ENCODE results near the gene MRPL53.
"Not testable (repeated sequence)": the region's sequence is repeated elsewhere in the genome, so short reads cannot be mapped to it uniquely, and the experiment has no call there.

Gene MRPL53

DNA sequence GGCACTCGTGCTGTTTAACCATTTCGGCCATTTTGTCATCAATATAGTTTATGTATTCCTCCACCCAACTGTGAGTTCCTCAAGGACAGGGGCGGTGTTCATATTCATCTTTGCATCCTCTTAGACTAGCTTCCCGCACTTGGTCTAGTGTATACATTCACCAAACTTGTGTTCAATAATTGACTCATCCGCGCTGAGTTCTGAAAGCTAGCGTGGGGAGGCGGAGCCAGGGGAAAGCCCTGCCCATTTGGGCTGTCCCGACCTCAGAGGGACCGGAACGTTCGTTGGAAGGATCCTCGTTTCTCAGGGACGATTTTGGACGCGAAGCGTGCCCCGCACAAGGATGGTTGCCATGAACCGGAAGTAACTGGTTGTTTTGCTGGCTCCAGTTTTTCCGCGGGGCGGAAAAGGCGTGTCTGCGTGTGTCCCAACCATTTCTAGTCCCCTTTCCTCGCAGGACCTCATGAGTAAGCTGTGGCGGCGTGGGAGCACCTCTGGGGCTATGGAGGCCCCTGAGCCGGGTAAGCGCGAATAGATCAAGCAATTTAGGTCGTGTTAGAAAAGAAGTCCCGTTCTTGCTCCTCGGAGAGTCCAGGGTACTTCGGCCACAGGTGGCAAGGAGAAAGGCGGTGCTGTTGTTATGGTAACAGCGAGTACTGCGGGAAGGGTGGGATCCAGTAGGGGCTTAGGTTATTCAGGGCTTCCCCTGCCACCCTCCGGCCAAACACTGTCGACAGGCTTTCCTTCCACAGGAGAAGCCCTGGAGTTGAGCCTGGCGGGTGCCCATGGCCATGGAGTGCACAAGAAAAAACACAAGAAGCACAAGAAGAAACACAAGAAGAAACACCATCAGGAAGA lies 17.6 kb downstream of the MRPL53 start, which contains the start of gene INO80B:
INO80B (plus strand) TSS at position 434 of the 858 bp plus-strand sequence; CDS start at position 464, 30 bp downstream.
- DNase-seq (ENCODE audit: low read depth), result peak; percentile 98

DNA sequence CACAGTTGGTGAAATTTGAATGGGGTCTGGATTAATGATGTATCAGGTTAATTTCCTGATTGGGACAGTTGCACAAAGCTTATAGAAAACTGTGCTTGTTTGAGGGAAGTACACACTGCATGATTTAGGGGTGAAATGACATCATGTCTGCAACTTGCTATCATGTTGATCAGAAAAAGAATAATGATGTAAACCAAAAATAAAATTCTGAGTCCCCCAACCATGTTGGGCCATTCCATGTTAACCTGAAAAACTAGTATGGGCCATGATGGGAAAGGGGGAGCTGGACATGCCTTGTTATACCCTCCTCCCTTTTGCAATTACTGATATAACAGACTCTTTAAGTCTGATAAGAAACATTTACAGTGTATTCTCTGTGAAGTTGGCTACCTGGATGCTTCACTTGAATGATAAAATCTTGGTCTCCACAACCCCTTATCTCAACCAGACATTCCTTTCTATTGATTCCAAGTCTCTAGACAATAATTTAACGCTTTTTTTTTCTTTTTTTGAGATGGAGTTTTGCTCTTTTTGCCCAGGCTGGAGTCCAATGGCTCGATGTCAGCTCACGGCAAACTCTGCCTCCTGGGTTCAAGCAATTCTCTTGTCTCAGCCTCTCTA lies 21.8 kb downstream of the MRPL53 start:
- DNase-seq (ENCODE audit: low read depth), result no peak

DNA sequence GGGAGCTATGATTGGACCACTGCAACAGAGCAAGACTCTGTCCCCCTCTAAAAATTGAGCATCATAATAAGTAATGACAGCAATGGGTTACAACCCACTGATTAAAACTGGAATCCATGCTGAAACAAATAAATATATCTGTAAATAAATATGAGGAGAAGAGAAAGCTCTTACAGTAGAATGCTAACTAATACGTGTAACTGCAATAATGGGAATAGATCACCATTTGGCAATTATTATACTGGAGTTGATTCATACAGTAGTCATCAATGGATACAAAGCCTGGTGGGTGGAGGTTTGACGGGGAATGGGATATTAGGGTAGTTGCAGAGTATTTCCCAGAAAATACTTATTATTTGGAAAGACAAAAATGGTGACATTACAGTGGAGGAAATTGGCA lies 23.7 kb downstream of the MRPL53 start:
- DNase-seq (ENCODE audit: low read depth), result no peak

DNA sequence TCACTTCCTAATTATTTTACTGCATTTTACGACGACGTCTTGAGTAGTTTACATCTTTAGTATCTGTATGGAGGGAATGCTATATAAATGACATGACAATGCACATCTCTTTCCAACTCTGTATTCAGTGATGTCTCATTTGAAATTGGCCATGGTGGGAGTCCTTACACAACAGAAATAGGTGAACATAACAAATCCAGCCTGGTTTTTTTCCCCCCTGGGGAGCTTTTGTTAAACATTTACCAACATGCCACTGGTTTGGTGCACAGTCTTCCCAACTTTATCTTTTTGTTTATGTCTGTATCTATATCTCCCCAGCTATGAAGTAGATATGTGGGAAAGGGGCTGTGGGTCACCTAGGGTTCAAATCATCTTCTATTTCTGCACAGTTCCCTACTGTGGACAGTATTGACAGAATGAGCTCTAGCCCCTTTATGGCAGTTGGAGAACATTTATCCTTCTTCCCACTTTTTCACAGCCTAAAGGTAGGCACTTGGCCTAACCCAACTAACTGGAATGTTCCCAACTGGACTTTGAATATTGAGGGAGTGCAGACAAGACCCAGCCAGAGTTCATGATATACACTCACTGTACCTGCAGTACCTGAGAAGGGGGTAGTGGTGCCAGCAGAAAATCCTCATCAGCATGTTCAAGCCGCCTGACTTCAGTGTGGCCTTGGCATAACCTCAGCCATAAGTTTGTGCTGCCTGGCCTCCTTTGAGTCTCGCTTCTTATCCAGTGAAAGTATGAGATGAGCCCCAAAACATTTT lies 25.1 kb downstream of the MRPL53 start:
- no peak for DNase-seq (ENCODE audit: low read depth)

DNA sequence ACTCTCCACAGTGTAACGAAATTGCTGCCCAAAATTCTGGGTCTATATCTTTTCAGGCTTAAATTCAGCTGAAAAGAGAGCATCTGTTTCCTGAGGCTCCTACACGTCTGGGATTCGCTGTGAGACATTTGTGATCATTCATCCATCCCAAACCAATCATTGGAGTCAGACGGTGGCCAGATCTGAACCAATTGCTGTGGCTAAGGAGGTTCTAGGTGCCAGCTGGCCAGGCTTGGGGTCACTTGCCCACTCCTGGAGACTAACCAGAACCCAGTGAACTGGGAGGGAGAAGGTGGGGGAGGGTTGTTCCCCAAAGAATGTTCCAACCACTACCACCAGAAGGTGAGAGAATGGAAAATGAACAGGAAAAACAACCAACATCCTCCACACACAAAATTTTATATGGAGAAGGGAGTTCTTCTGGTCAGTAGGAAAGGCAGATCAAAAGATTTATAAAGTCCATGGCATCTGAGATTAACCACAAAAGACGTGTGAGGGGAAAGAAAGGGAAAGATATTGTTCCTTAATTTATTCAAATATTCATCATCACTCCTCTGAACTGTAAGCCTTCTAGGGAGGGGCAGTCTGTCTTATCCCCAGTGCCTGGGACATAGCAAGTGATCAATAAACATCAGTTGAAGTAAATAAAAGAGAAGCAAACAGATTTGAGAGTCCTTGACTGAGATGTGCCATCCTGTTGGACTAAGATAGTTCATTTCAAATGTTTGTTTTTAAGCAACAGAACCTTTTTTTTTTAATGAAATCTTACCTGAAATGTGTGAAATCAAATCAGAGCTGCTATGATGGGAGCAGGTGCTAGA lies 27.8 kb downstream of the MRPL53 start:
- DNase-seq (ENCODE audit: low read depth), result no peak

DNA sequence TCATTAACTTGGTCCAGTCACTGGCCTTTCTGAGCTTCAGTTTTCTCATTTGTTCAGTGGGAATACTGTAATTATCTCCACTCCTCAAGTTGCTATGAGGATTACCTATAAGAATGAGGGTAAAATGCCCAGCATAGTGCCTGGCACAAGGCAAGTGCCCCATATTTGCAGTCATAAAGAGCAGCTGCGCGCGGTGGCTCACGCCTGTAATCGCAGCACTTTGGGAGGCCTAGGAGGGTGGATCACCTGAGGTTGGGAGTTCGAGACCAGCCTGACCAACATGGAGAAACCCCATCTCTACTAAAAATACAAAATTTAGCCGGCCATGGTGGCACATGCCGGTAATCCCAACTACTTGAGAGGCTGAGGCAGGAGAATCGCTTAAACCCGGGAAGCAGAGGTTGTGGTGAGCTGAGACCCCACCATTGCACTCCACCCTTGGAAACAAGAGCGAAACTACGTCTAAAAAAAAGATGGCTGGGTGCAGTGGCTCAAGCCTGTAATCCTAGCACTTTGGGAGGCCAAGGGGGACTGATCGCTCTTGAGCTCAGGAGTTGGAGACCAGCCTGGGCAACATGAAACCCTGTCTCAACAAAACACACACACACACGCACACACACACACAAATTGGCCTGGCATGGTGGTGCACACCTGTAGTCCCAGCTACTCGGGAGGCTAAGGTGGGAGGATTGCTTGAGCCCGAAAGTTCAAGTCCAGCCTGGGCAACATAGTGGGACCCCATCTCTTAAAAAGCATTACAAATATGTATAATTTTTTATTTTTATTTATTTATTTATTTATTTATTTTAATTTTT lies 29.8 kb downstream of the MRPL53 start:
- DNase-seq (ENCODE audit: low read depth), result not testable (repeated sequence)

DNA sequence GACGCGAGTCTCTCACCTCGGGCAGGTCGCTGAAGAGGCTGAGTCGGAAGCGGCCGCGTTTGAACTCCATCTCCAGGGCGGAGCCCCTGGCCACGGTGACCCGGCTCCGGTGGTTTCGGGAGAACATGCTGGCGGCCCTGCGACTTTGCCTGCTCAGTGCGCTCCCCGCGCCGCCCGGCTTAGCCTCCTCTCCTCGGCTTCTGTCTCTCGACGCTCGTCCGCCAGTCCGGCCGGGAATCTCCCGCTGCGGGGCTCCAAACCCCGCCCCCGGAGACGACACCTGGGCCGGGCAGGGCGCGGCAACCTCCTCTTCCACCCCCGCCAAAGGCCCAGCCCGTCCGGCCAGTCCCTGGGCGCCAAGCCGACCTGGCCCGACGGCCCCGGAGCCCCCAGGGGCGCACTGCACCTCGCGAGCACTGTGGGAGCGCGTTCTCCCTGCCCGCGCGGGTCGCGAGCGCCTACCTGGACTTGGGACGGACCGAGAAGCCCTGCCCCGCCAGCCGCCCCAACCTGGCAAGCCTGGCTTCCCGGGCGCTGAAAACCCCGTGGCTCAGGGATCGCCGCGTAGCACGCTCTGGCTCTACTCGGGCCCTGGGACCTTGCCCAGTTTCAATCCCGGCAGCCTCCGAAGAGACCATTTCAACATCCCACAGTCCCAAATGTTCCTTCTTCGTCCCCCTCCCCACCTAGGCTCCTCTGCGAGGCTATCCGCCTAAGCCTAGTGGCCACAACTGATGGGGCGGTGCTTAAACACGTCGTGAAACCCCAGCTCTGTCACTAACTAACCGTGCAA lies 30.6 kb downstream of the MRPL53 start, which contains the start of gene RTKN:
RTKN (minus strand) TSS at position 248 of the 793 bp plus-strand sequence; CDS start at position 127, 121 bp downstream.
- no peak for DNase-seq (ENCODE audit: low read depth)

DNA sequence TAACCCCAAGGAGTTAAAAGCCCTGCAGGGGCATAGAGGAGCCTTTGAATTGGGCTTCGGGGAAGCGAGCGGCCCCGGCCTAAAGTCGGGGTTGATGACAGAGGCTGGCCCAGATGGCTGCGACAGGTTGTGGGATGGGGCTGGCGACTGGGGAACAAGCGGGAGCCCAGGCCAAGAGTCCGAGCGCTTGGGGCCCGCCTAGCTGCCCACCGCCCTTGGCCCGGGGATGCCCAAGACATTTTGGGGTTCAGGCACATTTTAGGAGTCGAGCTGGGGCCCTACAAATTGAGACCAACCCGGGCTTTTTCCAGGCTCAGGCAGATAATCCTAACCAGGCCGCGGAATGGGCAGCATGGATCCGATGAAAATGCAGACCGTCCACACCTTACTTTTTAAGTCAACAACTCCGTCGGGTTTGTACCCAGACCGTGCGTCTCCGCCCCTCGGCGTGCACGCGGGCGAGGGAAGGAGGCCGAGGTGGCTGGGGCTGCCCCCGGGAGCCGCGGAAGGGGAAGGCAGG lies 31.2 kb downstream of the MRPL53 start:
- no peak for DNase-seq (ENCODE audit: low read depth)

DNA sequence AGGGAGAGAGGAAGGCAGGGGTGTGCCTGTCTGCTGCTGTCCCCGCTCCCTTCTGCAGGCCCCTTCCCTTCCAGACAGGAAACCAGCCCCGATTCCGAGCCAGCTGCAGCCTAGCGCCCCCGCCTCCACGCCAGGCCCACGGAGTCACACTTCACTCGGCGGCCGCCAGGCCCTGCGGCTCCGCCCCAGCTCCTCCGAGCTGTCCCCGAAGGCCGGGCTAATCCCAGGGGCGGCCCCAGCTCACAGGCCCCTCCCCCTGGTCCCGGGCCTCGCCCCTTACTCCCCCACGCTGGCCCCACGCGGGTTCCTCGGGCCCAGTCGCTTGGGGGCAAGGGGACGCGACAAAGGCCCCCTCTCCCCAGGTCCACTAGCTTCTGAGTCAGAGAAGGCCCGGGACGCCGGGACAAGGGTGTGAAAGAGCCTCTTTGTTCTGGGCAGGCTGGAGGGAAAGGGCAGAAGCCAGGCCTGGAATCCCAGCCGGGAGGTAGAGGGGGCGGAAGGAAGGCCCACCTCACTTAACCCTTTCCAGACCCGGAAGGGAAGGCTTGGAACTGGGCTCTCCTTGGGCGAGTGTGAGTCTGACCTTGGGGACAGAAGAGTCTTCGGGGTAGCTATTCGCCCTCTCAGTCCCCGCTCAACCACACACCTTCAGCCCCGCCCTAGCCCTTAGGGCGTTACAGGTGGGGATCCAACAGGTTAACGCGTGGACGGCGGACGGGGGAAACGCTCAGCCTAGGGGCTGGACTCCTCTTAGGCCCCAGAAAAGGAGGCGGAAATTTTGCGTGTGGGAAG lies 31.9 kb downstream of the MRPL53 start:
- DNase-seq (ENCODE audit: low read depth), result peak; percentile 73

DNA sequence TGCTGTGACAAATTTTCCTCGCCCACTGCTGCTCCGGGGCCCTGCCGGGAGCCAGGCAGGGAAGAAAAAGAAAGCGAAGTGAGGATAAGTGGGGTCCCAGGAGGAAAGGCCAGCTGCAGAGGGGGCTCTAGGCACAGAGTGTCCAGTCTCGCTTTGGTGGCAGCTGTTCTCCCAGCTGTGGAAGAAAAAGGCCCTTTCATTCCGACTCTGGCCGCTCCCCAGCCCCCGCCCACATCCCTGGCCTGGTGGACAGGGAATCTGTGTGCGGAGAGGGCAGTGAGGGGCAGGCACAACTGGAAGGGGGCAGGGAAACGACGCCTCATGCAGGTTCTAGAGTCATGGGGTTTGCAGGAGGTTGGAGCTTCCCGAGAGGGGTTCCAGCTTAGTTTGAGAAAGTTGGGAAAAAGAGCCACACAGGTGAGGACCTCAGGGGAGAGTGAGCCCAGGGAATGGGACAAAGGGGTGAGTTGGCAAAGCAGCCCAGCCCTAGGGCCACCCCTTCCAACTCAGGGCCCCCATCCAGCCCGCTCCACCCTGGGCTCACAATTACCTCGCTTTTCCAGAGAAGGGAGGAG lies 32.6 kb downstream of the MRPL53 start:
- peak; percentile 44 for DNase-seq (ENCODE audit: low read depth)

DNA sequence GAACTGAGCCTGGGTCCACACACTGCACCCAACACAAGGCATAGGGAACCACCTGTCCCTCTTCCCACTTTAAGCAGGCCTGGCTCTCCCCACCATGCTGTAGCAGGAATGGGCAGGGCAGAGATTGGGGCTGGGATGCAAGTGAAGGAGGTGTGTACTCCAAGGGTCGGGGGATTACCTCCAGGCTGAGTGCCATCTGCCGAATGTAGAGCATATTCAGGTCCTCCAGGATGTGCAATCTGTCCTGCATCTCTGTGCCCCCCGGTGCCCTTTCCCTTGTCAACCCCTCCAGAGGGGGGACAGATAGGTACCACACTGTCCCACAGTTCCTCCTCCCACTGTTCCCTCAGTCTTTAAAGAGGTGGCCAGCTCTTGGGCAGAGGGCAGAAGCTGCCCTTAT lies 33.1 kb downstream of the MRPL53 start:
- no peak for DNase-seq (ENCODE audit: low read depth)

DNA sequence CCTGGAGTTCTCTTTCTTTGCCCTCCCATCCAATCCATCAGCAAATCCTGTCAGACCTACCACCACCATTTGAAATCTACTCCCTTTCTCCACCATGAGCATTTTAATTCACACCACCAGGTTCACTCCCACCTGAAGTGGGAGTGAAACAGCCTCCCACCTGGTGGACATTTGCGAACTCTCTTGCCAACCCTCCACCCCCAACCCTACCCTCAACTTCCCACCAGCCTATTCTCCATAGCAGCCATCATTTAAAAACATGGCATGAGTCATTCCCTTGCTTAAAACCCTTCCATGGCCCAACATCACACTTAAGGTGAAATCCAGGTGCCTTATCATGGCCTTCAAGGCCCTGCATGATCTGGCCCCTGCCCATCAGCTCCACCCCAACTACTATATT lies 34.2 kb downstream of the MRPL53 start:
- no peak for DNase-seq (ENCODE audit: low read depth)

DNA sequence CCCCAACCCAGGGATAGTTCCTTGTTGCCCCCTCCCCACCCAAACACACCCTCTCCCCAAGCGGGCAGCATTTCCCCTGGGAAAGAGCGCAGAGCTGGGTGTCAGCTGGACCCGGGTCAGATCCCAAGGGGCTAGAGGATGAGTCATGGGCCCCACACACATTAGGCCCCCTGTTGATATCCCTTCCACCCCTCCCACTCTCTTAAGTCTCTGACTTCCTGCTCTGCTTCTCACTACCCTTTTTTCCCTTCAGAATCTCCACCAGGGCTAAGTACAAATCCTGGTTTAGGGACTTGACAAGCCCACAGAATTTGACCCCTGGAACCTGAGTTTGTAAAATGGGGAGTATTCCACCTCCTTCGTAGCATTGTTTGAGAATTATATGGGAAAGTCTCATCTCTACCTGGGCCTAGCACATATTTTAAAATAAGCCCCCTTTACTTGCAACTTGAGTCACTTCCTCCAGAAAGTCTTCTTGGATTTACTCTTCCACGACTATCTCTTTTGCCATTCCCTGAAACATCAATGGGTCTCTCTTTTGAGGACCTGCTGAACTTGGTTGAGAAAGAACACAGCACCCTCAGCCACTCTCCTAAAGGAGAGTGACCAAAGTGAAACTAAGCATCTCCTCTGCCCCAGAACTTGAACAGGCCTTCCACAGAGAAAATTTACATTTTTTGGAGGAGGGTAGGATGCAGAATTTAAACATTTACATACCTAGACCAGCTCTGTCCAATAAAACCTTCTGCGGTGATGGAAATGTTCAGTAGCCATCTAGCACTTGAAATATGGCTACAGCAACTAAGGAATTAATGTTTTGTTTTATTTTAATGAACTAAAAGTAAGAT lies 35.4 kb downstream of the MRPL53 start:
- no peak for DNase-seq (ENCODE audit: low read depth)

DNA sequence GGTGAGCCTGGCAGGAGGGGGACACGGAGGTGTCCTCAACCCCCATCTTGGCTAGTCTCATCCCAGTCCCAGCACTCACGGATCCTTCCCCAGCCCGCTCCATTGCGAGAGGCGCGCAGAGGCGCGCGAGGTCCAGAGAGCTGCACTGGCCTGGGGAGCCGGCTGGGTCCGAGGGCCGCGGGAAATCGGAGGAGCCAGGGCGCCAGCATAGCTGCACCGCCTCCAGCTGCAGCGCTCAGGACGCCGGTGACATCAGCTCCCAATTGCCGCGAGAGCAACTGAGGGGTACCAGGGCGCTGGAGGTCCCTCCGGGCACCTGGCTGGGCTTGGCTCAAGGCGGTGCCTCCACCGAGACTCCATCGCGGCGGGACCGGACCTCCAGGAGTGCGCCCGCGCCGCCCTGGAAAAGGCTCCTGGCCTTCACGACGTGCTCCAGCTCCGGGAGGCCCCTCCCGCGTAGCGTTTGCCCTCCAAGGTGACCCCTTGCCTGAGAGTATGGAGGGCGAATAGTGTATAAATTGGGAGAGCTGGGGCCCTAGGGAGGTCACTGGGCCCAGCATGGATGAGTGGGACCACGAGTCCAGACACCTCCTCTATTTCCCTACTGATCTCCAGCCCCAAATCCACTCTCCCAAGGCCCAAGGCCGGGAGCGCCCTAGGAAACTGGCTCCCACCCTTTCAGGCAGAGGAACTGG lies 36.2 kb downstream of the MRPL53 start:
- DNase-seq (ENCODE audit: low read depth), result no peak

DNA sequence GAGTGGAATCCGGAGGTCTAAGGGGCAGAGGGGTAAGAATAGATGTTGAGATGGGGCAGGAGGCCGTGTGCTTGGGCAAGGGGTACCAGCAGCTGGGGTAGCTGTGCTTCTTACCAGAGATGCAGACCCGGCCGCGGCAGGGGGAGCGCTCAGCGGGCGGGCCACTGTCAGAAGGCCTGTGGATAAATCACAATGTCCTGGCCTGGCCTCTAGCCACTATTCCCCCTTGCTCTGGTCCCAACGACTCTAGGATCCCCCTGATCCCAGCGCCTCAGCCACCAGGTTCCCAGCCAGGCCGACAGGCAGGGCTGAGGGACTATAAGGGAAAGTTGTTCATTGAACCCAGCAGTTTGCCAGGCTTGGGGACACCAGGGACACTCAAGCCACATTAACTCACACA lies 42.0 kb downstream of the MRPL53 start:
- no peak for DNase-seq (ENCODE audit: low read depth)

DNA sequence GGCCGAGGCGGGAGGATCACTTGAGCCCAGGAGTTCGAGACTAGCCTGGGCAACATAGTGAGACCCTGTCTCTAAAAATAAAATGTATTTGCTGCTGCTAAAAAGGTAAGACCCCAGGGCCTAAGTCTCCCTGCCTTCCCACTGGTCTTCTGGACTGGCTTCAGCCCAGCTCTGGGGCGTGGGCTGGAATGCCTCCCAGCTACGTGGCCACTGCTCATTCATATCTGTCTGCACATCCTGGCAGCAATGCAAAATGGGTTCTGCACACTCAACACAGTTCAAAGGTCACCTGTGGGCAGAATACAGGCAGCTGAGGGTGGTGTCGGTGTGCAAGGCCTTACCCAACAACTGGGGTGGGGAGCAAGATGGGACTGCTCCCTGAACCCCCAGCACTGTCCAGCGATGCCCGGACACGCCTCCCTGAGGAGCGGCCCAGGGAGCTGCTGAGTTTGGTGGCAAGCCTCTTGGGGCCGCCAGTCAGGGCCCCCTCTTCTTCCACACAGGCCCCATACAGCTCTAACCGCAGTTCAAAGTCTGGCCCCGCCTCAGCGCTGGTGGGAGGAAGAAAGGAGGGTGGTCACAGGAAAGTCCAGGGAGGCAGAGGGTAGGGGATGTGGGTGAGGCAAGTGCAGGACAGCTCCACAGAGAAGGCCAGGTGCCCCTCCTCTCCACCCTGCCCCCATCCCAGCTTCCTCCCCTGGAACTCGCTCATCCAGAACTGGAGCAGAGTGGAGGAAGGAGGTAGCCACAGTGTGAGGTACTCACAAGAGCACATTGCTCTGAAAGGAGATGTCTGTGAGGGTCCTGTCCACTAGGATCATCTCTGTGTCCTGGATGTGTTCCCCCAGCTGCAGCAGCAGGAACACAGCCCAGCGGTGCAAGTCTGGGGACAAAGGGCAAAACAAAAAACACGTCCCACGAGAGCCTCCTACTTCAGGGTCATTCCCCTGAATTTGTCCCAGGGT lies 42.7 kb downstream of the MRPL53 start:
- DNase-seq (ENCODE audit: low read depth), result peak; percentile 67

All from amniotic epithelial cell (primary cell).